Activated CD8-positive, alpha-beta memory T cell treated with anti-CD3 and anti-CD28 coated beads for 24 hours (primary cell): ENCODE measurements around the gene FSIP1.
A peak's percentile ranks its signal among the peaks of the same experiment; 100 is the strongest.

ENCODE experiments used
- DNase-seq: peaks from one replicate; pipeline ENCODE4 v3.0.0-alpha.2; 2020

Gene FSIP1

DNA sequence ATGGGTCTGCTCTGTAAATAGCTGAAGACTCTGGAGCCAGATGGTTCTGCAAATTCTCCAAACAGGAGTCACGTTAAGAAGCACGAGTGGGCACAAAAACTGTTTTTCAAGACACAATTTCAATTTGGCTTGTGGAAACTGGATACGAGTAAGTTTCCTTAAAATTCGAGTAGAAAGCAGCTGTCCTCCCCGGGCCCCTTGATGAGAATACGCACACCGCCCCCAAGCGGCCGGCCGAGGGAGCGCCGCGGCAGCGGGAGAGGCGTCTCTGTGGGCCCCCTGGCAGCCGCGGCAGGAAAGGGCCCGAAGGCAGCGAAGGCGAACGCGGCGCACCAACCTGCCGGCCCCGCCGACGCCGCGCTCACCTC lies 202.5 kb downstream of the FSIP1 start:
- peak; percentile 98 for DNase-seq

DNA sequence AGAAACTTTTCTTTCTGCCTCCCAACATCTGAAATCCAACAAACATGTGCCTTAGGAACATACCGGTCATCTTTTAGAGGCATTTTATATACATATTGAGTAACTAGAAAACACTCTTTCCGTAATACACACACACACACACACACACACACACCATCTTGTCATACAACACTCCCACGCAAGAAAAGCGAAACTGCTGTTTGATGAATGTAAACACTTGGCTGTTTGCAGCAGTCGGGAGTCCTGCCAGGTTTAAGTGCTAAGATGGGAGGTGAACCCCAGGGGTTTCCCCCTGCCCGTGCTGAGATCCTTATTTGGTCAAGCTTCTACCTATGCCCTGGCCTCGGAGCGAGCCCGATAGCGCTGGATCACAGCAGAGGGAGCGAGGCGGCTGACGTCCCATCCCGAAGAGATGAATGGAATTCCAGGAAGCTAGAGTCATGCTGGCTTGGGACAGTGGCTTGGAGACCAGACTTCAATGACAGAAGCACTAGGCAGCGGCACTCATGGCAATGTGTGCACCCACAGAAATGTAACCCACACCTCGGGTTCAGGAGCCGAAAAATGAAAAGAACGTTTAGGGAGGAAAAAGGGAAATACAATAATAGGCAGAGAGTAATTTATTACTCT lies 203.0 kb downstream of the FSIP1 start:
- no peak for DNase-seq

DNA sequence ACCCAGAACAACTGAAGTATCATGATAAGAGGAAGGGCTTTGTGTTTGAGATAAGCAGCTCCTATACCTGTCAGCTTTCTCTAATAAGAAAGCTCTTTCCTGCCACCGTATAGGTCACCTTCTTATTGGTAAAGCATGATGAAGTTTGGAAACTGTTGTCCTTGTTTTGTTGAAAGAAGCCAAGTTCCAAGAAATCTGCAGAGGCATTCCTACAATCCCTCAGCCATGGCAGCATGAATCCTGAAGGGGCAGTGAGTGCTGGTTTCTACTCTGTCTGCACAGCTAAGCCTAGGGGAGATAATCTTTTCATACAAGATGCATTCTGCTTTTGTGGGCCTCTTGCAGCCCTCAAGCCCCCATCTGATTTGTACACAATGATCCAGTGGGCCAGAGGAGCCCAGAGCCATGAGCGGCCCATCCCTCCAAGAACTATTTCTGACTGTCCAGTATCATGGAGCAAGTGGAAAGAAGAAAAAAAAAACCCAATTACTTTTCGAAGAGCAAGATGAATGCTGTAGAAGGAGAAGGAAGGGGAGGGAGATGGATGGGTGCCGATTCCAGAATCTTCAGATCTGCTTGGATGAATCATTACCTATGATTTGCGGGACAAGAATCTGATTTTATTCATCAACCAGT lies 203.7 kb downstream of the FSIP1 start:
- DNase-seq: no peak

DNA sequence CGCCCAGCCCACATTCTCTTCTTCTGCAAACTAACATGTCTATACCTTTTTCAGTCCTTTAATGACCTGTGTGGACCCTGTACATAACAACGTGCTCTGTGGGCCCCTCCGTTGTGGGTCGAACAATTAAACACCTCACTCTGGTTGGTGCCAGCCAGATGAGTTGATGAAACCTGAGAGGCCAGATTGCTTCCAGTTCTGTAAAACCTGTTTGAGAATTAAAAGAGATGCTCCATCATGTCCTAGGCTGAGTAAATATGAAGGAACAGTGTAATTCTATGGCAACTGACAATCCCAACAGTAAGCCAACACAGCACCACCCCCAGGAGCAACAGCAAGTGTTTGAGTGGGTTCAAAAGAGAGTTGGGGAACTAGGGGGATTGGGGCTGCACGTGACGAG lies 207.5 kb downstream of the FSIP1 start:
- no peak for DNase-seq

DNA sequence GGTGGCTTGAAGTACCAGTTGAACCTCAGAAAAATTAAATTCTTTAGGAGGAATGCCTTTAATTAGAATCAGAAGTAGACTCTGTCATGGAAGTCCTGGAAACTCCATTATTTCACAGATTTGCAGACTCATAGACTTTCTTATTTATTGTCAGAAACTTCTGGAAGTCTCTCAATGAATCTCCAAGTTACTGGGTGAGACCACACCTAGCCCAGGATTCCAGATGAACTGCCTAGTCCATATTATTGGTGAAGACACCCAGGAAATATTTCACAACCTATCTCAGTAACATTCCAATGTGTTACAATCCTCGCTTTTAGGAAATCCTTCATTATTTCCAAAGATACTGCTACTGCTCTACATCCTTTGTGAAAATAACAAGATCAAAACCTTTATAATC lies 208.2 kb downstream of the FSIP1 start:
- no peak for DNase-seq

DNA sequence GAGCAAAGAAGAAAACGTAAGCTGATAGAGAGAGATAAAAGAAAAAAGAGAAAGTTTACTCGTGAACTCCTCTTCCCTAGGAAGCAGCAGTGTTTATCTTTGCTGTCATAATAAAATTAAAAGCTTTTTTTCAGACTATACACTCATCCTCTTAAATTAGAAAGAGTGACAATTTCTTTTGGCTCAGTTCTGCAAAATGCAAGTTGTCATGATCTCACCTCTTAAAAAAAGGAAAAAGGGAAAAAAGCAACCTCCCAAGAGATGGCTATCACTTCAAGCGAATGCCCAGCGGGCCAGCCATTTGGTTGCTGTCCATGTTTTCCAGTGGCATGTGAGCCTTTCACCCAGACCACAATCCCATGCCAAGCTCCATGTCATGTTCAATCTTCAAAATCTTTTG lies 208.8 kb downstream of the FSIP1 start:
- DNase-seq: no peak

DNA sequence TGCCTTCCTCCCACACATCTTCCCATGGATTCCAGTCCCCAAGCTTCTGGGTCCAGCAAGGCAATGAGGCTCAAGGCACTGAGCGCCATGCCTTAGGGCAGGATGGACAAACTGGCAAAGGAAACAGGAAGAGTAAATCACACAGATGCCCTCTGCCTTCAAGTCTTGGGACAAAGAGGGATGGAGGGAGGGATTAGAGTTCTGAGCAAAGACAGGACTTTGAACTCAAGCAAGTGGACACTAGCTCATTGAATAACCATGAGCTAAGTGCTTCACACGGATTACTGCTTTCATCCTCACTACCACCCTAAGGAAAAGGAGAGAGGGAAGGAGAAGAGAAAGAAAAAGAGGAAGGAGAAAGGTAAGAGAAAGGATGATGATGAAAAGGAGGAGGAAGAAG lies 209.4 kb downstream of the FSIP1 start:
- DNase-seq: no peak

DNA sequence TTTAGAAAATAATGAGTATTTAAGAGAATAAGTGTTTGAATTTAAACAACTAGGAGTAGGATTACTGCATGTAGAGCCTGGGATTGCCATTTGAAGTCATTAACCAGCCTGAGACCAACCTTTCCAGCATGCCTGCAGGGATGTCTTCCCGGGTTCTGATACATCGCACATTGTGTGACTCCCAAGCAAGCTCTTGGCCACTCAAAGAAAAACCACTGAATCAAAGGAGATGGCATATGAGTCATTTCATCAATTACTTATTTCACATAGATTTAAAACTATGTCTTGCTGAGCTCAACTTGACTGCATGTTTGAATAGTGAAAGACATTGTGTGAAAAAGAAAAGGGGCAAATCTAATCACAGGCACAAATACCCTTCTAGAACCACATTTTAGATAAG lies 216.8 kb downstream of the FSIP1 start:
- no peak for DNase-seq

DNA sequence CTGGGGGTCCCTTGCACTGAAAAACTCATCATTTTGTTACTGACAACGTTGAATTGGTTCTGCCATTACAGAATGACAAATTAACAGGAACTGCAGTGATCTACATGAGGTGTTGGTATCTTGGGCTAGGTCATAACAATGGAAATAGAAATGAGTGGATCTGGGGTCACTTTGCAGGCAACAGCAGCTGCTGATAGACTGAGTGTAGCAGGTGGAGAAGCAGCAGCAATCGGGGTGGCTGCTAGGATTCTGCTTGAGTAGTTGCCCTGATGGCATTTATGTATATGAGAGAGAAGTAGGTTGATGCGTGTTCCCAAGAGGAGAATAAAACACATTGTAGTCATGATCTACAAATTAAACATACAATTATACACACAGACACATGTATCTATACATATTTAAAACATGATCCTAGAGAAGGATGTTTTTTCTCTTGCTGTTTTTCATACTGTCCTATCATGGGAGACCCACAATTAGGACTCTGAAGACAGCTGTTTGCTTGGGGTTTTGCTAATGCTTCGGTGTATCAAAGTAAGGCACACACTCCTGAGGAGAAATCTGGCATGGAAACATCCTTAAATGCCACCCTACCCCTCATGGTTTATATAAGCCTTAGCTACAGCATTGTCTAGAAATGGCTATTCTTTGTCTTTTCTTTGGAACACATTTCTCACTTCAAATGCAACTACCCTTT lies 217.5 kb downstream of the FSIP1 start:
- DNase-seq: no peak

DNA sequence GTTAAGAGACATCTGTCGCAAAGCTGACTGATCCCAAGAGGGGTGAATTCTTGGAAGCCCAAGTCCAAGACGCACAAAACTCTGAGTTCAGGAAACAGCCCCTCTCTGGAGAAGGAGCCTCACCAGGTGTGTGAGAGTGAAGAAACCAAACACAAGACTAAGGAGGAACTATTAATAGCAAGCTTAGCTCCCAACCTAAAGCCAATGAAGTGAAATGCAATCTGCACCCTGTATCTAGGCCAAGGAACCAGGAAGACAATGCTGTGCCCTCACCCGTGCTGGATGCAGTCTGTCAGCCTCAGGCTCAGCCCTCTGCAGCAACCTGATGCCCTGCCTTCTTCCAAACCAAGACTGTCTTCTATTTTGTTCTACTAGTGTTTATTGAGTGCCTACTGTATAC lies 224.2 kb downstream of the FSIP1 start:
- no peak for DNase-seq

DNA sequence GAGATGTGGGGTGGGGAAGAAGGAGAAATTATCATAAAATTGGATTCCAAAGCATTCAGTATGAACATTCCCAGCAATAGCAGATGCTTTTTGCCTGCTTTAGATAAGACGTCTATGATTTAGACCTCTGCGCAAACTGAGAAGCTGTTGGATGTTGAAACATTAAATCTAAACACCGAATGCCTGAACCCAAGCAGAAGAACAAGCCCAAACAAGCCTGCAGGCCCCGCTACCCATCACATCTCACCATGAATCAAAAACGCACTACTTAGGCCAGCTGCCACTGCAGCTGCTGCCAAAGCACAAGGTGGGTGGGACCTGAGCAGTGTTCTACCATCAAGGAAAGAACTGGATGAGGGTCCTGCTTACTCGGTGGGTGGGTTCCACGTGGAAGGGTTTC lies 226.2 kb downstream of the FSIP1 start:
- no peak for DNase-seq

DNA sequence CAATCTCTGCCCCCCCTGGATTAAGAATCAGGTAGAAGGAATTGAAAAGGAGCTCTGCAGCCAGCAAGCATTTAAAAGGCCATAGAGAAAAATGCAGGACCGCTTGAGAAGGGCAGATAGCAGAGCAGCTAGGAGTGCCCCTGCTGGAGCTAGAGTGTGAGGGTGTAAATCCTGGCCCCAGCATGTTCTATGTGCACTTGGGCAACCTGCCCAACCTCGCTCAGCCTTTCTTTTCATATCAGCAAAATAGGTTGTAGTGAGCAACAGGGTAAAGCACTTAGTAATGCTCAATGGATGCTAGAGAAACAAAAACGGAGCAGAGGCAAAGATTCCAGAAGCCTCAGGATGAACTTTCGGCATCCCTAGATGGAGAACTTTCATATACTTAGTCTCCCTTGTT lies 226.8 kb downstream of the FSIP1 start:
- DNase-seq: no peak

DNA sequence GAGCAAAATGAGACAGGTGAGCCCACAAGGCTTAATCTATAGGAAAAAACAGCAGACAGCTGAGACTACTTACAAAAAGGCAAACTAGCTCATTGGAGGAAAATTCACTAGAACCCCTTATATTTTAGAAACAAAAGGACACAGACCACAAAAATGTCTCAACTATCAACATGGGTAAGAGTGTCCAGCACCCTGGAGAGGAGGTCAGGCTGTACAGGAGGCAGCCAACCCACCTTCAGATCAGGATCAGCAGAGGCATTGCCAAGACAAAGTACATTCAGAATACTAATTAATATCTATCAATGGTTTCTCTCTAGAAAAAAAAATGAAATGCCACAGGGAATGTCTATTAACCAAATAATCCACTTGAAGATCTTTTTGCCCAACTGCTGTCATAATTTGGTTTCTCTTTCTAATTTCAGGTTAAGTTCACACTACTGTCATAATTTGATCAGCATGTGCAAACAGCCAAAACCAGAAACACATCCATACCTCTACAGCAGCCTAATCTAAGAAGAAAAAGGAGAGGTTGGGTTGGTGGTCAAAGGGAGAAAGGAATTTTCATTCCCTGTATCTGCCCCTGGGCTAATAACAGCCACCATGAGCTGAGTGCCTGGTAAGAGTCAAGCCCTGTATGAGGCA lies 227.8 kb downstream of the FSIP1 start:
- DNase-seq: no peak

DNA sequence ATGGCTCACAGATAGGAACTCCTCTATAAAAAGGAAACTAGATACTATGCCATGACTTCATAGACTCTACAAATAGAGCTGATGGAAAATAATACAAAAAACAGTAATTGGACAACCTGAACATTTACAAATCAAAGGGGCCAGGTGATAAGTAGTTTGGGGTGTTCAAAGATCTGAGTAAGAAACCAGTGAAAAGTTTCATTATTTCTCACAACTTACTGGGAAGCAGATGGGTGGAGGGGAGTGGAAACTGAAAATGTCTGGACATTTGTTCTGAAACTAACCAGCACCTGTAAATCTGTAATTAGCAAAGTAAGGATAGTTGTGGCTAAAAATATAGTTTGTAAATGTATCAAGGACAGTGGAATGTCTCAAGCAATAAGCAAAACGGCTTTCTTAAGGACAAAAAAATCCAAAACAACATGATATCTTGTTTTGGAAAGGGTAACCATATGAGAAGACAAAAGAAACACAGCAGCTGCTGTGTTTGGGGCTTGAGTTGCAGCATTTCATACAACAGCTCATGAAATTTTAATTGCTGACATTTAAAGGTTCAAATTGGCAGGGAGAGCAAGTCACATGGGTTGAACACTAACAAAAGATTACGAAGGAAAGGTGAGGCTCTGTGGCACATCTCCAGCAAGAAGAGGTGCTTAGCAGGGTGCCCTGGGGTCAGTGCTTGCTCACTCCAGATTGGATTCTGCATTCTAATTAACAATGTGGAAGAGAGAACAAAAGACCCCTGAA lies 228.5 kb downstream of the FSIP1 start:
- no peak for DNase-seq

DNA sequence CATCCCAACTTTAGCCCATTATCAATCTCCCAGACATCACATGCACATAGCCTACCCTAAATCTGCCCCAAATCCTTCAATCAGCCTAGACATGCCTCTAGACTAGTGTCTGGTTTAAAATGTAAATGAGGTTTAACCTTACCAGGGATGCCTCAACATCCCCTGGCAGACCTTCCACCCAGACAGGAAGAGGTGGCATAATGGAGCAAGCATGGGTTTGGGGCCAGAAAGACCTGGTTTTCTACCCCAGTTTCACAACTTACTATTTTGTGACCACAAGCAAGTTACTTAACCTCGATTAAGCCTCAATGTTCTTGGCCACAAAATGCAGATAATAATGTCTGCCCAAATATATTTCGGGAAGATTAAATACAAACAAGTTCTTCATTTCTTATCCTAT lies 230.1 kb downstream of the FSIP1 start:
- DNase-seq: no peak

DNA sequence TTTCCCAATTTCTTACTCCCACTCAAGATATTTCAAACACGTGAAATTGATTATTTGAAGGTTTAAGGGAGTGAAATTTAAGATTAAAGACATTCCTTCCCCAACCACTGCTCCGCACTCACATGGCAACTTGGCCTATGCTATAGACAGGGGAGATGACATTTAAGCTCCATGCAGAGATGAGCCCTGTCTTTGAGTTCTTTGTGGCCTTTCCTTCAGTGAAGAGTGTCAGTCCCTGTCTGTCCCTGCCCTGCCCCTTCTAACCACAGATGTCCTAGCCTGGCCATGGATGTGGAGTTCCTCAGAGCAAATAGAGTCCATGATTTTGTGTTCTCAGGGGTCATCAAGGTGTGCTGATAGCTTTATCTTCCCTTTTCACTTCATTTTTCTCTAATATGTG lies 231.2 kb downstream of the FSIP1 start:
- no peak for DNase-seq
